ENCODE measurements around the gene PGLYRP4.

The PGLYRP4 gene

GRCh38 chr1:153288634-153289275, 59.9 kb downstream of the PGLYRP4 start:
- no peak for DNase-seq (ENCODE audit: low spot score)

All from kidney capillary endothelial cell (primary cell).